PC-9 (cell line): ENCODE measurements around the gene TCHP.

Experiments used
- CTCF ChIP-seq: fragments of 200-600 bp; sonication (generic); conservative IDR thresholded peaks from 2 replicates; pipeline ENCODE4 v1.6.1; 2017; ENCODE audit warnings: mixed run types, antibody characterized with exemption, mild to moderate bottlenecking, moderate library complexity
- EZH2 ChIP-seq: fragments of 200-600 bp; sonication (generic); IDR thresholded peaks from 2 replicates; pipeline ENCODE4 v1.8.0; 2017; ENCODE audit warnings: antibody characterized with exemption, low read depth

DNA sequence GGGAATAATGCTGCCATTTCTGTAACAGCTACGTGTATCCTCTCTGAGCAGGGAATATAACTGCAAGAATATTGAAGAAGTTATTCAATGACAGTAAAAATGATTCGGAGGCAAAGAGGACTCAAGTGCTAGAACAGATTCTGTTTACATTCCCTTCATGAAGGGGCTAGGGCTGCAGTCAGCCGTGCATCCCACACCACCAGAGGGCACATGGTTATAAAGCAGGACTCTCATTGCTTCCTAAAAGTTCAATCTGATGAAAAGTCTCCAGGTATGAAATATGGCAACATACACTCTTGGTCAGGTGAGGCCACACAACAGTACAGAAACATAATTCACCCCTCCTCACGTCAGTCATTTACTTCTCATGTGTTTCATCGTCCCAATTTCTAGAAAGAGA, 34.0 kb downstream of the TCHP start:
- TF ChIP-seq CTCF (peak; percentile 50; the same call in 1 of the 2 replicates), EZH2 (no peak)
